NT2/D1 (cell line): ENCODE data around the gene TTLL1.

ENCODE experiments used
- DNase-seq: peaks from one replicate; pipeline ENCODE4 v3.0.0-alpha.2; 2011; ENCODE audit warnings: low read depth, low spot score
- H3K27me3 ChIP-seq: 2 replicates; pipeline ENCODE4 v1.6.0; 2011; ENCODE audit warnings: mild to moderate bottlenecking; ENCODE audit not compliant: insufficient read length, insufficient read depth
- H3K36me3 ChIP-seq: 2 replicates; pipeline ENCODE4 v1.6.1; 2011; ENCODE audit warnings: mild to moderate bottlenecking, low read length, mixed read lengths; ENCODE audit not compliant: insufficient read depth, insufficient read length
- H3K4me1 ChIP-seq: 2 replicates; pipeline ENCODE4 v1.5.1; 2011; ENCODE audit not compliant: insufficient read depth, insufficient read length
- H3K4me3 ChIP-seq: 2 replicates; pipeline ENCODE4 v1.5.1; 2011; ENCODE audit warnings: low read depth; ENCODE audit not compliant: insufficient read length
- H3K9ac ChIP-seq: 2 replicates; pipeline ENCODE4 v1.6.0; 2011; ENCODE audit warnings: low read depth; ENCODE audit not compliant: insufficient read length
- H3K9me3 ChIP-seq: 2 replicates; pipeline ENCODE4 v1.5.1; 2011; ENCODE audit warnings: mild to moderate bottlenecking, low read length; ENCODE audit not compliant: insufficient read depth
- SUZ12 ChIP-seq: IDR thresholded peaks from 2 replicates; pipeline ENCODE4 v1.6.1; 2011; ENCODE audit not compliant: insufficient read length, insufficient read depth; ENCODE audit errors: extremely low read depth
- YY1 ChIP-seq: IDR thresholded peaks from 2 replicates; pipeline ENCODE4 v1.6.1; 2011; ENCODE audit not compliant: insufficient read length, insufficient read depth
- ZNF274 ChIP-seq: IDR thresholded peaks from 2 replicates; pipeline ENCODE4 v1.6.1; 2011; ENCODE audit warnings: mild to moderate bottlenecking, low read depth, low read length

TTLL1 gene

GRCh38 chr22:43005106-43005505 is 84.1 kb downstream of the TTLL1 start:
- Histone ChIP-seq H3K9me3 (no peaks in the 10 kb centered on the region), H3K27me3 (no peaks in the 10 kb centered on the region), H3K4me3 (no peak overlapping the region), H3K36me3 (no peaks in the 10 kb centered on the region), H3K9ac (no peak overlapping the region), H3K4me1 (peaks cover 10% of the 10 kb centered on the region)
- no peak for DNase-seq
- TF ChIP-seq YY1, result no peak
- no peak for TF ChIP-seq ZNF274

GRCh38 chr22:43004362-43005035 is 84.7 kb downstream of the TTLL1 start:
- H3K27me3 ChIP-seq, result no peaks in the 10 kb centered on the region
- no peaks in the 10 kb centered on the region for H3K9me3 ChIP-seq
- peaks cover 12% of the 10 kb centered on the region for H3K4me1 ChIP-seq
- H3K9ac ChIP-seq, result no peak overlapping the region
- H3K4me3 ChIP-seq, result no peak overlapping the region
- TF ChIP-seq YY1, result no peak
- no peak for TF ChIP-seq SUZ12
- TF ChIP-seq ZNF274, result no peak
- no peak for DNase-seq
- H3K36me3 ChIP-seq, result no peaks in the 10 kb centered on the region

- H3K9me3 ChIP-seq, result peaks cover 6% of the 10 kb centered on the region; the same call in 1 of the 2 replicates
- TF ChIP-seq YY1 (no peak), ZNF274 (no peak), SUZ12 (no peak)
- no peaks in the 10 kb centered on the region for H3K27me3 ChIP-seq
- peak; percentile 43 for DNase-seq
- H3K4me3 ChIP-seq, result no peak overlapping the region
- H3K4me1 ChIP-seq, result peaks cover 12% of the 10 kb centered on the region
- H3K9ac ChIP-seq, result no peak overlapping the region
- H3K36me3 ChIP-seq, result no peaks in the 10 kb centered on the region
These were observed 87.0 kb downstream of the TTLL1 start for GRCh38 chr22:43002202-43002586.

GRCh38 chr22:43001271-43002201 is 87.7 kb downstream of the TTLL1 start:
- Histone ChIP-seq H3K27me3 (no peaks in the 10 kb centered on the region), H3K4me3 (no peak overlapping the region), H3K9ac (peak overlapping the region; percentile 1), H3K36me3 (no peaks in the 10 kb centered on the region), H3K9me3 (peaks cover 6% of the 10 kb centered on the region; the same call in 1 of the 2 replicates), H3K4me1 (peaks cover 13% of the 10 kb centered on the region)
- no peak for DNase-seq
- TF ChIP-seq ZNF274 (no peak), YY1 (no peak)

GRCh38 chr22:43000441-43001175 is 88.6 kb downstream of the TTLL1 start:
- H3K4me1 ChIP-seq, result peaks cover 13% of the 10 kb centered on the region
- no peaks in the 10 kb centered on the region for H3K36me3 ChIP-seq
- no peaks in the 10 kb centered on the region for H3K27me3 ChIP-seq
- no peak for TF ChIP-seq ZNF274
- DNase-seq, result no peak
- no peak overlapping the region for H3K4me3 ChIP-seq
- peaks cover 6% of the 10 kb centered on the region; the same call in 1 of the 2 replicates for H3K9me3 ChIP-seq
- peak overlapping the region; percentile 50 for H3K9ac ChIP-seq

GRCh38 chr22:42997582-42998090 is 91.6 kb downstream of the TTLL1 start:
- Histone ChIP-seq H3K9ac (no peak overlapping the region), H3K36me3 (peaks cover 4% of the 10 kb centered on the region), H3K9me3 (peaks cover 6% of the 10 kb centered on the region; the same call in 1 of the 2 replicates), H3K4me1 (peaks cover 11% of the 10 kb centered on the region), H3K27me3 (no peaks in the 10 kb centered on the region), H3K4me3 (no peak overlapping the region)
- no peak for TF ChIP-seq YY1
- no peak for TF ChIP-seq ZNF274
- no peak for TF ChIP-seq SUZ12
- DNase-seq, result no peak
